GM12891 (cell line): ENCODE measurements around the gene COPRS.
"Not testable (repeated sequence)": the region's sequence is repeated elsewhere in the genome, so short reads cannot be mapped to it uniquely, and the experiment has no call there.

Experiments
- PAX5 ChIP-seq: IDR thresholded peaks from 2 replicates; pipeline ENCODE4 v1.6.1; 2011; ENCODE audit warnings: low read length, moderate library complexity, mild to moderate bottlenecking; ENCODE audit not compliant: insufficient read depth, severe bottlenecking
- POLR2A ChIP-seq: IDR thresholded peaks from 2 replicates; pipeline ENCODE4 v1.6.1; 2011; ENCODE audit warnings: low read depth, low read length, control low read depth
- POLR2AphosphoS5 ChIP-seq: IDR thresholded peaks from 2 replicates; pipeline ENCODE4 v1.6.1; 2011; ENCODE audit warnings: low read depth, low read length, control low read depth
- TAF1 ChIP-seq: IDR thresholded peaks from 2 replicates; pipeline ENCODE4 v1.6.1; 2011; ENCODE audit warnings: low read depth, low read length, control low read depth

- TF ChIP-seq POLR2AphosphoS5, POLR2A, TAF1, PAX5: not testable (repeated sequence)
Observed at GRCh38 chr17:31818863-31819262, 40.2 kb downstream of the COPRS start.
